22Rv1 (cell line): Measurements from ENCODE around the gene KDM4D.

Experiments
- CTCF ChIP-seq: fragments of 450-650 bp; IDR thresholded peaks from 2 replicates; pipeline ENCODE4 v1.5.1; 2017; ENCODE audit warnings: mild to moderate bottlenecking
- ZFX ChIP-seq: fragments of 450-650 bp; IDR thresholded peaks from 2 replicates; pipeline ENCODE4 v1.6.1; 2017; ENCODE audit warnings: antibody characterized with exemption, borderline replicate concordance

GRCh38 chr11:94997437-94997836 is 23.9 kb downstream of the KDM4D start:
- peak; percentile 49 for TF ChIP-seq CTCF
- TF ChIP-seq ZFX, result no peak
